HG03066 (cell line): ENCODE results near the gene GRAP.
"Not testable (repeated sequence)": the region's sequence is repeated elsewhere in the genome, so short reads cannot be mapped to it uniquely, and the experiment has no call there.

ENCODE experiments used
- ATAC-seq: cut with Tn5 transposase; IDR thresholded peaks from one replicate; pipeline ENCODE4 v1.9.1; 2021; ENCODE audit warnings: low read depth; ENCODE audit not compliant: unreplicated experiment

Gene GRAP

DNA sequence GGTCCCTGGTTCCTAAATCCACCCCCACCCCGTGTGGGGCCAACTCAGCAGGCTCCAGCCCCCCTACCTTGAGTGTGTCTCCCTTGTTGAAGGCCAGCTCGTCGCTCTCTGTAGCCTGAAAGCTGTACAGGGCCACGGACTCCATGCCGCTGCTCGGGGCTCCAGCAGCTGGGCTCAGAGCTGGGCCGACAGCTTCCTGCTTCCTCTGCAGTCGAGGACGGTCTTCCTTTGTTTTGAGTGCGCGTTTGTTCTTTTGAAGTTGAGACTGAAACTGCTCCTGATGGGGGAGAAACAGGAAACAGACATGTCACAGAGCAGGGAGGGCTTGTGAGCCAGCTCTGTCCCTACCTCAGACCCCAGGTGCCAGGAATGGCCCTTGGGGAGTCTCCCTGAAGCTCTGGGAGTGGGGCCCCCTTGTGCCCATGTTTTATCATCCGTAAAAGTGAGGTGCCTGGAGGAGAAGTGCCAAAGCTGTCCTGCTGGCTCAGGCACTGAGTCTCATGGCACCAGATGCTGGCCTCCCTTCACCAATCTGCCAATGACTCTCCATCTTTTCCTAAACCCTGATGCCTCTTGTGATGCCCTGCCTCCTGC, at the start of gene GRAP:
GRAP (minus strand) TSS at position 176 of the 594 bp plus-strand sequence; CDS start at position 145, 31 bp downstream.
- ATAC-seq, result not testable (repeated sequence)

DNA sequence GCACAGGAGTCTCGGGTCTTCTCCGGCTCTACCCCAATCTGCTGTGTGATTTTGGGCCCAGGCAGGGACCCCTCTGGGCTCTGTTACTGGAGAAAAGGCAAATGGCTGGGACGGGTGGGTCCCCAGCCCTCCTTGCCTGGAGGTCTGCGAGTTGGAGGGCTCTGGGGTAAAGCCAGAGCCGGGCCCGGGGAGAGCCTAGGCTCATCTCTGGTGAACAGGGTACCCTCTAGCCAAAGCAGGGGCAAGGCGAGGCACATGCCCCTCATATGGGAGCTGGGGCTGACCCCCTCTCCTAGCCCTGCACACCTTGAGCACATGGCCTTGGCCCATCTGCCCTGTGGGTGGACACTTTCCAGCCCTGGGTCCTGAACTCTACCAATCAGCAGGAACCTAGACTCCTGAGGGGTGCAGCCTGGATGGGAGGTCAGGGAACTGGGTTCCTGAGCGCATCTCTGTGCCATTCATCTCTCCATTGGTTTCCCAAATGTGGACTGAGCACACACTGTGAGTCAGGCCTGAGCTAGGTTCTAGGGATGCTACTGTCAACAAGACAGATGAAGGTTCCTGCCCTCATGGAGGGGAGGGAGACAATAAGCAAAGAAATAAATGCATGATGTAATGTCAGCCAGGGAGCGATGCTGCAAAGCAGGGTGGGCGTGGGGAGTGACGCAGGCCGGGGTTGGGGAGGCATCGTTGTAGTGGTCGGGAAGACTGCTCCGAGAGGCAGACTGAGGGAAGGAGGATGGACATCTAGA, 47.1 kb upstream of the GRAP start:
- ATAC-seq, result not testable (repeated sequence)

DNA sequence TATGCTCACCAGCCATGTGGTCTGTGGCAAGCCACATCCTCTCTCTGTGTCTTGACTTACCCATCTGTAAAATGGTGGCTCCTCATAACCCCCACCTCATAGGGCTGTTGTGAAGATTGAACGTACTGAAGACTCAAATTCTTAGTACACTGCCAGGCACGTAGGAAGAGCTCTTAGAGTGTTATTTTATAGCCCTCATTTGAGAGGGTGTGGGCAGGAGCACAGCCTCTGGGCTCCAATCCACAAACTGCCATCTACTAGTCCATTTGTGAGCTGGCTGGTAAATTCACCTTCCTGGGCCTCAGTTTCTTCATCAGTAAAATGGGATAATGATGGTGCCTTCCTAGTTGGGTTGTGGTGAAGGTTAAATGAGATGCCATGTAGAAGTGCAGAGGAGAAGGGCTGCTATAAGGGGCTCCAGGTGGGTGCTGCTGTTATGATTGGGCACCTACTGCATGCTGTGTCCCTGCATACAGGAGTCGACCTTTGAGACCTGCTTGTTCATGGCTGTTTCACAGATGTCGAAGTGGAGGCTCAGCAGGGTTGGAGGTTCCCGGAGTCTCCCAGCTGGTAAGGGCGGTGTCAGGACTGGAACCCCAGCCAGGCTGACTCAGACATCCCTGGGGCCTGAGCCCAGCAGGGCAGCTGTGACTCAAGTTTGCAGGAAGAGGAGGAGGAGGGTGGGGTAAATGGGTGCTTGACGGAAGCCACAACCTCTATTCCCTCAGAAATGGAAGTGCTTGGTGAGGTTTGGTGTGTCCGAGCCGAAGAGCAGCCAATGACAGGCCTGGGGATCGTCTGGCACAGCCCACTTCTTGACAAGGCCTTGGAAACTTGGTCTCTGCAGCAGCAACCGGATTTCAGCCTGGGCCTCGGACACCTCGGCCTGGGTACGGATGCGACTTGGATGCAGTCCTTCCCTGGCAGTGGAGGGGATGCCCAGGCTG, 46.3 kb upstream of the GRAP start:
- ATAC-seq, result not testable (repeated sequence)

DNA sequence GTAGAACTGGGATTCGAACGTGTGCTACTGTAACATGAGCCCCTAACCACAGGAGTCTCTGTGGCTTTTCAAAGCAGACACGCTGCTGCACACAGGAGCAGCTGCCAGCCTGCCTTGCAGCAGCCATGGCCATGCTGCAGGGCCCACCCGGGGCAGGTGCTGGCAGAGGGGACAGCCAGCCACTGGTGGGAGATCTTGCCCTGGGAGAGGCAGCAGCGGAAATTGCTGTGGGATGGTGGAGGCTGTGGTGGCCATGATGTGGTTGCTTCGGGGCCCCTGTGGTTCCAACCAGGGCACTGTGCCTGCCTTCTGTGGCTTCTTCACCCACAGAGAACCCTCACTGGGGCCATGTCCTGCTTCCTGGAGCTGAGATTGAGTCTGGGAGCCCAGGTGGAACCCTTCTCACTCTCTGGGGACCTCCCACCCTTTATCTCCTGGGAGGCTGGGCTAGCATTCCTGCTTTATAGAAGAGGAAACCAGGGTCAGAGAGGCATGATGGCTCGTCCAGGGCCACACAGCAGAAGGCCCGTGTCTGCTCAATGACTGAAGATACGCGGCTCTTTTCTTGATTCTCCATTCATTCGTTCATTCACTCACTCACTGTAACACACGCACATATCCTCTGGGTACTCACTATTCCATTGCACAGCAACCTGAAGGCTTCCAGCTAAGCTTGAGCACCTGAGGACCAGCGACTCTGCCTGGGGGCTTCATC, 43.5 kb upstream of the GRAP start:
- not testable (repeated sequence) for ATAC-seq

DNA sequence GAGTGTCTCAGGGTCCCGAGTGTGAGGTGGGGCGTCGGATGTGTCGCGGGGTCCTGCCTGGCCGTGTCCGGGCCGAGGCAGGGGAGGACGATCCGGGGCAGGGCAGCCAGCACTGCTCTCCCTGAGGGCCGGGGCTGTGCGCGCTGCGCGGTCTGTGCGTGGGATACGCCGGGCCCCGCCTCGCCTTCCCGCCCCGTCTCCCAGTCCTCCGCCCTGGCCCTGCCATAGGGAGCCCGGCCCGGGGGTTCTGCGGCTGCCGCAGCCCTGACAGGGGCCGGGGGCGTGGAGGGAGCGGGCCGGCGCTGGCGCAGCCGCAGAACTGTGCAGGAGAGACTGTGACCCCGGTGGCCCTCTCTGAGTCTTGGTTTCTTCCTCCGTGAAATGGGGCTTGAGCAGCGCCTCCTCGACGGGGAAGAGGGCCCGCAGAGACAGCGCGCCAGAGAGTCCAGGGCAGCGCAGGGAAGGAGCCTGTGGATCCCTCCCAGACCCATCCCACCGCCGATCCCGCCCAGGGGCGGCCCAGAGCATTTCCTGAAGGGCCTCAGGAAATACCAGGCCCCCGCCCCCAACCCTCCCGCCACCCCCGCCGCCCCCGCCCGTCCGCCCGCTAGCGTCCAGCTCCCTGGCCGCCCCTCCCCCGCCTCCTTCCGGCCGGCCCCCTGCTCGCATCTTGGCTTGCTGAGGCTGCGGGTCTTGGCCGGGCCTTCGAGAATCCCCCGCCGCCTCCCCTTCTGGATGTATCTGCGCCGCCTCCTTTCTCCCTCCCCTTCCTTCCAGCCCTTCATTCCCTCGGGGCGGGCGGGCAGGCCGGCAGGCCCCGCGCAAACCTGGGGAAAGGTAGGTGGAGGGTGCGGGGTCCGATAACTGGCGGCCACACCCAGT, 42.3 kb upstream of the GRAP start:
- ATAC-seq, result not testable (repeated sequence)

DNA sequence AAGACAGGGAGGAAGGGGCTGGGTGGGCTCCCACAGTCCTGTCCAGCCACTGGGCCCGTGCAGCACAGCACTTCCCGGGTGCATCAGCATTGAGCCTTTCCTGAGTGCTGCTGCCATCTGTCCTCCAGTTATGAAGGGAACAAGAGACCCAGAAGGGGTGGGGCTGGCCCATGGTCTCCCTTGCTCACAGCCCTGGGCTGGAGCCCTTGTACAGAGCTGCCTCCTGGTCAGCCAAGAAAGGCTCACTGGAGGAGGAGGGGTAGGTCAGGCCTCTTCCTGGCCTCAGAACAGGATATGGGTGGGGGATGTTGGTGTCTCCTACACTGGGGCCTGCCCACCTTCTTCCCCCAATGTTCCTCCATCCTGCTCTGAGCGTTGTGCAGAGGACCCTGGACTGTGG, 30.6 kb upstream of the GRAP start:
- ATAC-seq, result not testable (repeated sequence)

DNA sequence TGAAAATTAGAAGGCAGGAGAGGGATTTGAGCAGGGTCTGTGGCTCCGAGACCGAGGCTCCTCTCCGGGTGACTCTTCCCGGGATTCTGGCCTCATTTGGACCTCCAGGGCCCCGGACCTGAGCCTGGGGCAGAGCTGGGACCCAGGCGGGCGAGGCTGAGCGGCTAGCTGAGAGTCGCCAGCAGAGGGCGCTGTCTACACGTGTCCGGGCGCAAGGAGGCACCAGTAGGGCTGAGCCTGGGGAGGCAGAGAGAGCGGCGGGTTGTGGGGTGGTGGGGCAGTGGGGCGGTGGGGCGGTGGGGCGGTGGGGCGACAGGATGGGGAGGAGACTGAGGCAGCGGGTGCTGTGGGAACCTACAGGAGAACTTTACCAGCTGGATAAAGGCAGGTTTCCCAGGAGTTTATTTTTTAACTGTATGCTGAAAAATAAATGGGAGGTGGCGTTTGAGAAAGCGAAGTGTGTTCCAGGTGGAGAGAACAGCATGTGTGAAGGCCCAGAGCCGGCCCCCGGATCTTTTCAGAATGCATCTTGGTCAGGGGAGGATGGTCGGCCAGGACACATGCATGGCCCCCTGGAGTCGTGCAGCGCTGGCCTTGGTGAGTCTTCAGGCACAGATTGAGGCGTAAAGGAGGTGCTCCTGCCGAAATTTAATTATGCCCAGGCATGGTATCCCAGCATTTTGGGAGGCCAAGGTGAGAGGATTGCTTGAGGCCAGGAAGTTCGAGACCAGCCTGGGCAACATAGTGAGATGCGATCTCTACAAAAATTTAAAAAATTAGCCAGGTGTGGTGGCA, 29.8 kb upstream of the GRAP start:
- ATAC-seq, result not testable (repeated sequence)

DNA sequence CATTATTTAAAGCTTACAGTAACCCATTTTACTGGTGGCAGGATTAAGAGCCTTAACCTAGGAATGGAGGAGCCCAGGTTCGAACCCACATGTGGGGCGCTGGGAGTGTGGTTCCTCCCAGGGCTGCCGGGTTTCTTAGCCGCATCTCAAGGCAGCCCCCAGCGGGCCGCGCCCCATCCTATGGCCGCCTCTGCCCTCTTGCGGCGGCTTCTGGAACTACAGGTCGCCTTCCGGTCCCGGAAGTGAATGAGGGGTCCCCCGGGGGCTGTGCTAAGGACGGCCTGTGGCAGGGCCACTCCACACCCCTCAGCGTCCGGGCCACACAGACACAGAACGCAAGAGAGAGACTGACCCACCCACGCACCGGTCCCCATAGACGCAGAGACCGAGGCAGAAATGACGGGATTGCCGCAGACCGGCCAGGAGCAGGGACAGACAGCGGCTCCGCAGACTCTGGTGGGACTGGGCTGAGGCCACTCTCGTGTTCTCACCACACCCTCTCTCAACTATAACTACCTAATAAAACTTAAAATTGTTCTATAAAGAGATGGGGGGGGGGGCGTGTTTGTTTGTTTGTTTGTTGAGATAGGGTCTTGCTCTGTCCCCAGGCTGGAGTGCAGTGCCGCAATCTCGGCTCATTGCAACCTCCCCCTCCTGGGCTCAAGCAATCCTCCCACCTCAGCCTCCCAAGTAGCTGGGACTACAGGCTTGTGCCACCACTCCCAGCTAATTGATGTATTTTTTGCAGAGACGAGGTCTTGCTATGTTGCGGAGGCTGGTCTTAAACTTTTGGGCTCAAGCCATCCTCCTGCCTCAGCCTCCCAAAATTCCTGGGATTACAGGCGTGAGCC, 23.8 kb upstream of the GRAP start:
- peak; percentile 66 for ATAC-seq

DNA sequence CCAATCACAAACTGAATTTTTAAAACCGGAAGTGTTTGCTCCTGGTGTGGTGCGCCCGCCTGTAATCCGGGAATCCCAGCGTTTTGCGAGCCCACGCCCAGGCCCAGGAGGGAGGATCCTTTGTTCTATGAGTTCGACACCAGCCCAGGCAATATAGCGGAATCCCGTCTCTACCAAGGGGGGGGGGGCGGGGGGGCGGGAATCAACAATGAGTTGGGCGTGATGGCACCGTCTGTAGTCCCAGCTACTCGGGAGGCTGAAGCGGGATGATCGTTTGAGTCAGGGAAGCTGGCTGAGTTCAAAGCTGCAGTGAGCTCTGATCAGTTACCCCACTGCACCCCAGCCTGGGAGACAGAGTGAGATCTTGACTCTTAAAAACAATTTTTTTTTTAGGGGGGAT, 17.6 kb upstream of the GRAP start:
- ATAC-seq, result not testable (repeated sequence)

DNA sequence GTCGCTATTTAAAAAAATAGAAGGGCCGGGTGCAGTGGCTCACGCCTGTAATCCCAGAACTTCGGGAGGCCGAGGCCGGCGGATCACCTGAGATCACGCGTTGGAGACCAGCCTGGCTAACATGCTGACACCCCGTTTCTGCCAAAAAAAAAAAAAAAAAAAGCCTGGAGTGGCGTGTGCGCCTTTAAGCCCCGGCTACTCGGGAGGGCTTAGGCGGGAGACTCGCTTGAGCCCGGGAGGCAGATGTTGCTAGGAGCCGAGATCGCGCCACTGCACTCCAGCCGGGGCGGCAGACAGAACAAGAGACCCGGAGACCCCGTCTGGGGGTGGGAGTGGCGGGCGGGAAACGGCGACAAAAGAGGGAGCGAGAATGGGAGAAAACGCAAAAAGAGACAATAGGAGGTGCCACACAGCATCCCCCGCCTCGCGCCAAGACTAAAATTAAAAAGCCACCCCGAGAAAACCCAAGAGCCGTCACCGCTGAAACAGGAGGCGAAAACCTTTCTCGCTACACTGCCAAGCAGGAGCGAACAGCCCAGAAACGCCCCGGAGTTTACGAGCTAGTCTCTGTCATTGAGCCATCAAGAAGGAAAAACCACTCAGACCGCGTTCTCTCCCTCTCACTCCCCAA, 16.7 kb upstream of the GRAP start:
- ATAC-seq, result not testable (repeated sequence)

DNA sequence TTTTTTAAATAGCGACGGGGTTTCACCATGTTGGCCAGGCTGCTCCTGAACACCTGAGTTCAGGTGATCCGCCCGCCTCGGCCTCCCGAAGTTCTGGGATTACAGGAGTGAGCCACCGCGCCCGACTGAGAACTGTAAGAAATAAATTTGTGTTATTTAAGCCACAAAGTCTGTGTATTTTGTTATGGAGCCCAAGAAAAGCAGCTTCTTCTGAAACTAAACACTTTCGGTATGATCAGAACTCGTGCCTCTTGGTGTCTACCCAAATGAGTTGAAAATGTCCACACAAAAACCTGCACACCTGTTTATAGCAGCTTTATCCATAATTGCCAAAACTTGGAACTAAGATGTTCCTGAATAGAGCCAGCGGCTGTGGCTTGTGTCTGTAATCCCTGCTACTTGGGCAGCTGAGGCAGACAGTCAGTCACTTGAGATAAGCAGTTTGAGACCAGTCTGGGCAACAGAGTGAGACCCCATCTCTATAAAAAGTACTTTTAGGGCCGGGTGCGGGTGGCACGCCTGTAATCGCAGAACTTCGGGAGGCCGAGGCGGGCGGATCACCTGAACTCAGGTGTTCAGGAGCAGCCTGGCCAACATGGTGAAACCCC, 16.1 kb upstream of the GRAP start:
- ATAC-seq, result not testable (repeated sequence)

DNA sequence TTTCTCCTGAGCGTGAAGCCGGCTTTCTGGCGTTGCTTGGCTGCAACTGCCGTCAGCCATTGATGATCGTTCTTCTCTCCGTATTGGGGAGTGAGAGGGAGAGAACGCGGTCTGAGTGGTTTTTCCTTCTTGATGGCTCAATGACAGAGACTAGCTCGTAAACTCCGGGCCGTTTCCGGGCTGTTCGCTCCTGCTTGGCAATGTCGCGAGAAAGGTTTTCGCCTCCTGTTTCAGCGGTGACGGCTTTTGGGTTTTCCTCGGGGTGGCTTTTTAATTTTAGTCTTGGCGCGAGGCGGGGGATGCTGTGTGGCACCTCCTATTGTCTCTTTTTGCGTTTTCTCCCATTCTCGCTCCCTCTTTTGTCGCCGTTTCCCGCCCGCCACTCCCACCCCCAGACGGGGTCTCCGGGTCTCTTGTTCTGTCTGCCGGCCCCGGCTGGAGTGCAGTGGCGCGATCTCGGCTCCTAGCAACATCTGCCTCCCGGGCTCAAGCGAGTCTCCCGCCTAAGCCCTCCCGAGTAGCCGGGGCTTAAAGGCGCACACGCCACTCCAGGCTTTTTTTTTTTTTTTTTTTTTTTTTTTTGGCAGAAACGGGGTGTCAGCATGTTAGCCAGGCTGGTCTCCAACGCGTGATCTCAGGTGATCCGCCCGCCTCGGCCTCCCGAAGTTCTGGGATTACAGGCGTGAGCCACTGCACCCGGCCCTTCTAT, 15.4 kb upstream of the GRAP start:
- ATAC-seq, result not testable (repeated sequence)

DNA sequence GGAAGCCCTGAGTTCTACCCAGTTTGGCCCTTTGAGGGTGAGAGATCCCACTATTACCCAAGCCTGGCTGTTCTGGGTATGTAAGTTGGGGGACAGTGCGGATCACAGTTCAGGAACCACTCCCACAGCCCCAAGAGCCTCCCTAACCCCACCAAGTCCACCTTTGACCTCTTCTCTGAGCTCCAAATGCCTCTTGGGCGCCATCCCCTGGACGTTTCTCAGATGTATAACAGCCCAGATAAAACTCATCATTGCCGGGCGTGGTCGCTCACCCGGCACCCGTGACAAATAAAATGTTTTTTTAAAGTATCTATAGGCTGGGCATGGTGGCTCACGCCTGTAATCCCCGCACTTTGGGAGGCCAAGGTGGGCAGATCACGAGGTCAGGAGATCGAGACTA, 8.7 kb upstream of the GRAP start:
- peak; percentile 54 for ATAC-seq

DNA sequence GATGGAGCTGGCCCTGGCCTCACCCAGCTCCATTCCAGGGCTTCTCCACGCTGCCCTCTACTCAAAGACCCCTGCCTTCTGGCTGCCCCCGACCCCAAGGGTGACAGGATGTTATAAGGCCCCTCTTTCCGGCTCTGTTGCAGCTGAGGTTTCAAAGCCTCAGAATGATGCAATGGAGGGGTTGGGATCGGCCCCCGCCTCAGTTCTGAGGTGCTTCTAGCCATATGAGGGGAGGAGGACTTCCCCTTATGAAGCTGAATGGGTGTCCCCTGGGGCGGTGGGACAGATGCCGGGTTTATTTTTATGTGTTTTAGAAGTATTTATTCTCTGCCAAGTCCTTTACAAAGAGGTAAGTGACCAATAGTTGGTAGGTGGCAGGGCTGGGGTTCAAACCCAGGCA, 2.1 kb upstream of the GRAP start:
- ATAC-seq, result not testable (repeated sequence)

DNA sequence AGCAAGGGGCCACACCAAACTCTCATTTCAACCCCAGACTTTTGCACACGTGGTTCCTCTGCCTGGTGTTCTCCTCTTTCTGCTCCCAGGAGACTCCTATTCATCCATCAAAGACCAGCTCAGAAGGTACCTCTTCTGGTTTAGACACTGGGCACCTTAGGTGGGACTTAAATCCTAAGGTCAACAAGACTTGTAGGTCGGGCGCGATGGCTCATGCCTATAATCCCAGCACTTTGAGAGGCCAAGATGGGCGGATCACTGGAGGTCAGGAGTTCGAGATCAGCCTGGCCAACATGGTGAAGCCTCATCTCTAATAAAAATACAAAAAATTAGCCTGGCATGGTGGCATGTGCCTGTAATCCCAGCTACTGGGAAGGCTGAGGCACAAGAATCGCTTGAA, 753 bp upstream of the GRAP start:
- ATAC-seq, result not testable (repeated sequence)

DNA sequence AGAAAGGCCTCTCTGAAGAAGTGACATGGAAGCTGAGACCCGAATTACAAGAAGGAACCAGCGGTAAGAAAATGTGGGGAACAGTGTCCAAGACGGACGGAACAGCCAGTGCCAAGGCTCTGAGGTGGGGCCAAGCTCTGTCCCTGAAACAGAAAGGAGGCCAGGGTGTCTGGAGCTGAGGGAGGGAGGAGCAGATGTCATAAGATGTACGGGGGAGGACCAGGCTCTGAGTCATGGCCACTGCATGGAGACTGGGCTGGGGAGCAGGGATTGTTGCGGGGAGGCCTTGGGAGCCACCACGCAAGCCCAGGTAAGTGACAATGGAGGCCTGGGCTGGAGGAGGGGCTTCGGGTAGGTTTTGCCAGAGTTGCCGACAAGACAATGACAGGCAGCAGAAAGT, 2.1 kb downstream of the GRAP start:
- ATAC-seq, result not testable (repeated sequence)
